ENCODE results near the gene RASA3.

The RASA3 gene

DNA sequence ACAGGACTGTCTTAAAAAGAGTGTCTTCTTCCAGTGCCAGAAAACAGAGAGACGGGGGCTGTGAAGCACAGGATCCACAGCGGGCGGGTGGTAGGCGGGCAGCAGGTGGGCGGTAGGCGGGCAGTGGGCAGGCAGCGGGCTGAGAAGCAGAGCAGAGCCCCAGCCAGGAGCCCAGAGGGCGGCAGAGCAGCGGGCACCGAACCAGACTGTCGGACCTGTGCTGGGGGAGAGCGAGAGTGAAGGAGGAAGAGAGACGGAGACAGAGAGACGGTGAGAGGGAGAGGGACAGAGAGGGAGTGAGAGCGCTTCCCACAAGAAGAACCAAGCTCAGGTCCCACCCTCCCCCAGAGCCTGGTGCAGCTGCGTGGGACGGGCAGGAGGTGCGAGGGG, 30.3 kb downstream of the RASA3 start:
- peaks cover 69% of the 10 kb centered on the region for H3K79me2 ChIP-seq (ENCODE audit: insufficient read depth, low read length)
- H3K4me2 ChIP-seq (ENCODE audit: insufficient read depth, low read length) = no peak overlapping the region
- TF ChIP-seq, protein P1, sequence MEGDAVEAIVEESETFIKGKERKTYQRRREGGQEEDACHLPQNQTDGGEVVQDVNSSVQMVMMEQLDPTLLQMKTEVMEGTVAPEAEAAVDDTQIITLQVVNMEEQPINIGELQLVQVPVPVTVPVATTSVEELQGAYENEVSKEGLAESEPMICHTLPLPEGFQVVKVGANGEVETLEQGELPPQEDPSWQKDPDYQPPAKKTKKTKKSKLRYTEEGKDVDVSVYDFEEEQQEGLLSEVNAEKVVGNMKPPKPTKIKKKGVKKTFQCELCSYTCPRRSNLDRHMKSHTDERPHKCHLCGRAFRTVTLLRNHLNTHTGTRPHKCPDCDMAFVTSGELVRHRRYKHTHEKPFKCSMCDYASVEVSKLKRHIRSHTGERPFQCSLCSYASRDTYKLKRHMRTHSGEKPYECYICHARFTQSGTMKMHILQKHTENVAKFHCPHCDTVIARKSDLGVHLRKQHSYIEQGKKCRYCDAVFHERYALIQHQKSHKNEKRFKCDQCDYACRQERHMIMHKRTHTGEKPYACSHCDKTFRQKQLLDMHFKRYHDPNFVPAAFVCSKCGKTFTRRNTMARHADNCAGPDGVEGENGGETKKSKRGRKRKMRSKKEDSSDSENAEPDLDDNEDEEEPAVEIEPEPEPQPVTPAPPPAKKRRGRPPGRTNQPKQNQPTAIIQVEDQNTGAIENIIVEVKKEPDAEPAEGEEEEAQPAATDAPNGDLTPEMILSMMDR (IDR thresholded peaks at IDR 0.05; ENCODE audit: borderline replicate concordance, extremely low read depth, low read length, poor library complexity, severe bottlenecking) = no peak
- no peak for TF ChIP-seq EZH2 (IDR thresholded peaks at IDR 0.05; ENCODE audit: borderline replicate concordance, low read depth, low read length, severe bottlenecking)

DNA sequence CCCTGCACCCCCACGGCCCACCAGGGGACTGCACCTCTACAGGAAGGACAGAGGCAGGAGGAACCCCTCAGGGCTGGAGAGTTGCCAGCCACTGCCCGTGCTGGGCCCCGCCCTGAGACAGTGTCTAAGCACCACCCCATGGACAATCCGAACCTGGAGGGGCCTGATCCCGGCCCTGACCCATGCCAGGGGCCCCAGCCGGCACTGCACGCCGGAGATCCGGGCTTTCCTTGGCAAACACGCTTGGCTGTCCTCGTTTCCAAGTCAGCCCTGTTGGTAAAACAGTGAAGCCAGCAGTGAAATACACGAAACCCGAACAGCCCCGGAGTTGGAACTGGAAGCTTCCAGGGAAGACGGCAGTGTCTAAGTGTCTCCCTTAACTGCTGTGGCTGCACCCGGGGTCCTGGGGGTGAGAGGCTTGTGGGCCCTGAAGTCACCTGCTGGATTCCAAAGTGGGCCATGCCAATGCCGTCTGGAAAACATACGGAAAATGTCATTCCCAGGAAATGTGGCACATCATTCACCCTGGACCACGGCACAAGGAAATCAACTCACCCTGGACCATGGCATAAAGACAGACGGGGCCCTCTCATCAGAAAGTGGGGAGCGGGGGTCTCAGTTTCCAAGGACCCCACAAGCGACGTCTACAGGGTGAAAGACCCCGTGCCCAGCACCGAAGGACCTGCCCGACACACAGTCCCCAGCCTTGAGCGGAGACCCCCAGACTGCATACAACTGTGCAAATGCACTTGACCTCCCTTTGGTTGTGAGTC, 30.9 kb downstream of the RASA3 start:
- H3K9ac ChIP-seq (ENCODE audit: low read depth, low read length) = no peak overlapping the region
- no peak overlapping the region for H2AFZ ChIP-seq (ENCODE audit: low read depth, low read length)
- H3K79me2 ChIP-seq (ENCODE audit: insufficient read depth, low read length) = peaks cover 69% of the 10 kb centered on the region
- TF ChIP-seq EZH2 (IDR thresholded peaks at IDR 0.05; ENCODE audit: borderline replicate concordance, low read depth, low read length, severe bottlenecking) = no peak
- TF ChIP-seq, protein P1 (IDR thresholded peaks at IDR 0.05; ENCODE audit: borderline replicate concordance, extremely low read depth, low read length, poor library complexity, severe bottlenecking) = no peak
- no peaks in the 10 kb centered on the region for H3K4me1 ChIP-seq (ENCODE audit: insufficient read depth, low read length)
- DNase-seq (no peak), ATAC-seq (ENCODE audit: insufficient read depth, low read depth) (no peak)
- no peak overlapping the region for H3K4me3 ChIP-seq (ENCODE audit: low read depth in 1 of 2, low read length in 2 of 2)
- H3K9me3 ChIP-seq (ENCODE audit: insufficient read depth, low read length, severe bottlenecking) = no peaks in the 10 kb centered on the region
- no peaks in the 10 kb centered on the region for H3K36me3 ChIP-seq (ENCODE audit: insufficient read depth, low read length)
- no peak overlapping the region for H3K4me2 ChIP-seq (ENCODE audit: insufficient read depth, low read length)
- H3K27ac ChIP-seq (ENCODE audit: low read length) = no peak overlapping the region; the same call in 1 of the 2 replicates
- H3K27me3 ChIP-seq (ENCODE audit: insufficient read depth, low read length, poor library complexity) = no peaks in the 10 kb centered on the region
- peaks cover 78% of the 10 kb centered on the region for H4K20me1 ChIP-seq (ENCODE audit: insufficient read depth, low read length)

More for the DNA sequence above, 30.3 kb downstream of the RASA3 start:
- ATAC-seq (ENCODE audit: insufficient read depth, low read depth) (peak; percentile 36; the same call in 1 of the 3 replicates), DNase-seq (no peak)
- Histone ChIP-seq H4K20me1 (ENCODE audit: insufficient read depth, low read length) (peaks cover 78% of the 10 kb centered on the region), H2AFZ (ENCODE audit: low read depth, low read length) (no peak overlapping the region), H3K27me3 (ENCODE audit: insufficient read depth, low read length, poor library complexity) (no peaks in the 10 kb centered on the region), H3K9ac (ENCODE audit: low read depth, low read length) (no peak overlapping the region), H3K27ac (ENCODE audit: low read length) (no peak overlapping the region), H3K36me3 (ENCODE audit: insufficient read depth, low read length) (peaks cover 3% of the 10 kb centered on the region; the same call in 1 of the 2 replicates), H3K4me3 (ENCODE audit: low read depth in 1 of 2, low read length in 2 of 2) (no peak overlapping the region), H3K9me3 (ENCODE audit: insufficient read depth, low read length, severe bottlenecking) (no peaks in the 10 kb centered on the region), H3K4me1 (ENCODE audit: insufficient read depth, low read length) (no peaks in the 10 kb centered on the region)

DNA sequence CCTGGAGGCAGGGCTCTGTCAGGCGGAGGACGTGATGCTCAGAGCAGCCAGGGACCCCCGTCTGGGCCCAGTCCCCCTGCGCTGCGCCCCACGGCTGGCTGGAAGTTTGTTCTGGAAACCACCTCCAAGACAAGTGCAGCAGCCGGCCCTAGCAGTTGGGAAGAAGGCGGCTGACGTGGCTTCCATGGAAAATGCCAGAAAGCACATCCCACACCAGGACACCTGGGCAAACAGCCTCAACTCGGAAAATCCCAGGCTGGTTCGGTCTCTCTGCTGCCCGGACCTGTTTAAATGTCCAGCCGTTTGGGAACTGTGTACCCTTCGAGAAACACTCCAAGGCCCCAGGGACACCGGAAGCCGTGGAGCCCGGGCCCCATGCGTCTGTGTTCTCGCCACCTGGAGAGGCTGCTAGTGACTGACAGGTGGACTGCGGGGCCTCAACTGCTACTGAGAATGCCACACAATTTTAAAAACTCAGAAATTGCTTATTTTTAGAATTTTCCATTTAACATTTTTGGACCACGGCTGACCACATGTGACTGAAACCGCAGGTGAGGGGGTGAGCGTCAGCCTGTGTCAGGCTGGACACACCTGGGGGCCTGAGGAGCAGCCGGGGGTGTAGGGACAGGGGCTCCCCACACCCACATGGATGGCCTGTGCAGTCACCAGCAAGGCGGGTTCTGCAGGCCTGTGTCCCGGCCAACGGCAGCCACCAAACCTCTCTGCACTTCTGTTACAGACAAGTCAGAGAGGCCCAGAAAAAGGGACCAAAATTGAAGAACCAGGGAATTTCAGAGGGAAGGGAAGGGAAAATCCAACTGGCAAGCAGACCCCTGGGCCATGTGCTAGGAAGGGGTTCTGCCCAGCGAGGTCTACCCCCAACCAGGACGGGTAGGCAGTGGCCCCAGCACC, 31.7 kb downstream of the RASA3 start:
- Histone ChIP-seq H3K36me3 (ENCODE audit: insufficient read depth, low read length) (no peaks in the 10 kb centered on the region), H3K4me1 (ENCODE audit: insufficient read depth, low read length) (no peaks in the 10 kb centered on the region), H3K9me3 (ENCODE audit: insufficient read depth, low read length, severe bottlenecking) (no peaks in the 10 kb centered on the region), H3K4me2 (ENCODE audit: insufficient read depth, low read length) (no peak overlapping the region), H2AFZ (ENCODE audit: low read depth, low read length) (no peak overlapping the region), H3K4me3 (ENCODE audit: low read depth in 1 of 2, low read length in 2 of 2) (no peak overlapping the region), H4K20me1 (ENCODE audit: insufficient read depth, low read length) (peaks cover 80% of the 10 kb centered on the region), H3K27ac (ENCODE audit: low read length) (no peak overlapping the region; the same call in 1 of the 2 replicates), H3K9ac (ENCODE audit: low read depth, low read length) (no peak overlapping the region), H3K79me2 (ENCODE audit: insufficient read depth, low read length) (peaks cover 69% of the 10 kb centered on the region), H3K27me3 (ENCODE audit: insufficient read depth, low read length, poor library complexity) (no peaks in the 10 kb centered on the region)
- ATAC-seq (ENCODE audit: insufficient read depth, low read depth) (no peak), DNase-seq (no peak)
- no peak for TF ChIP-seq EZH2 (IDR thresholded peaks at IDR 0.05; ENCODE audit: borderline replicate concordance, low read depth, low read length, severe bottlenecking)
- TF ChIP-seq, protein P1 (IDR thresholded peaks at IDR 0.05; ENCODE audit: borderline replicate concordance, extremely low read depth, low read length, poor library complexity, severe bottlenecking) = no peak

All from DND-41 (cell line).